WTC11 (cell line): ENCODE measurements around the gene ADGRG3. TPM values are rescaled to one million over a fixed set of nuclear protein-coding genes. Genes with fewer than 3 reads are reported as not detected.

Experiments used
- ATAC-seq: fragments of 200-7000 bp; cut with Tn5 transposase; 2 replicates; pipeline ENCODE4 v1.10.0; 2021; ENCODE audit warnings: mild to moderate bottlenecking, moderate library complexity
- CTCF ChIA-PET: fragments of 300-600 bp; sonication (Branson Sonifier 250); formaldehyde crosslinking; loops from one replicate; lab custom pipeline; 2021; ENCODE audit warnings: antibody characterized with exemption; lab: Charles Lee
- POLR2A ChIA-PET: fragments of 350-600 bp; sonication (Branson Sonifier 250); formaldehyde crosslinking; loops from one replicate; lab custom pipeline; 2021; ENCODE audit warnings: antibody characterized with exemption; lab: Charles Lee
- DNase-seq: peaks from one replicate; pipeline ENCODE4 v3.0.0; 2021; ENCODE audit warnings: low spot score
- H3K27ac Mint-ChIP-seq: 2 replicates; pipeline ENCODE4 v1.8.0; 2021; ENCODE audit warnings: mixed read lengths
- H3K27me3 Mint-ChIP-seq: 2 replicates; pipeline ENCODE4 v1.8.0; 2021; ENCODE audit warnings: low read depth, mild to moderate bottlenecking, moderate library complexity, mixed read lengths
- H3K36me3 Mint-ChIP-seq: 2 replicates; pipeline ENCODE4 v1.8.0; 2021; ENCODE audit warnings: mixed read lengths
- H3K4me1 Mint-ChIP-seq: 2 replicates; pipeline ENCODE4 v1.8.0; 2022; ENCODE audit warnings: mixed read lengths
- H3K4me3 Mint-ChIP-seq: 2 replicates; pipeline ENCODE4 v1.8.0; 2021; ENCODE audit warnings: mild to moderate bottlenecking, moderate library complexity, mixed read lengths
- H3K9me3 Mint-ChIP-seq: 2 replicates; pipeline ENCODE4 v1.8.0; 2021; ENCODE audit warnings: mixed read lengths
- ATF1 ChIP-seq: sonication (generic); formaldehyde crosslinking; IDR thresholded peaks from 2 replicates; pipeline ENCODE4 v1.8.1; 2023; ENCODE audit warnings: mild to moderate bottlenecking, moderate library complexity, missing genetic modification reagents
- CBFB ChIP-seq: sonication (generic); formaldehyde crosslinking; IDR thresholded peaks from 2 replicates; pipeline ENCODE4 v1.8.1; 2022; ENCODE audit warnings: mild to moderate bottlenecking, low read depth, missing genetic modification reagents
- CREB1 ChIP-seq: sonication (generic); formaldehyde crosslinking; IDR thresholded peaks from 2 replicates; pipeline ENCODE4 v1.8.0; 2023; ENCODE audit warnings: mild to moderate bottlenecking, missing genetic modification reagents
- CREM ChIP-seq: sonication (generic); formaldehyde crosslinking; IDR thresholded peaks from 2 replicates; pipeline ENCODE4 v1.8.1; 2022; ENCODE audit warnings: mild to moderate bottlenecking, missing genetic modification reagents, moderate library complexity
- CTCF ChIP-seq: fragments of 200-600 bp; IDR thresholded peaks from 2 replicates; pipeline ENCODE4 v1.8.0; 2022; ENCODE audit warnings: antibody characterized with exemption
- EMX1 ChIP-seq: fragments of 250-450 bp; sonication (Bioruptor Pico); IDR thresholded peaks from 2 replicates; pipeline ENCODE4 v1.8.0; 2021; ENCODE audit warnings: mild to moderate bottlenecking
- ESRRA ChIP-seq: sonication (generic); formaldehyde crosslinking; IDR thresholded peaks from 2 replicates; pipeline ENCODE4 v1.8.1; 2022; ENCODE audit warnings: mild to moderate bottlenecking, missing genetic modification reagents, borderline replicate concordance
- FOXJ3 ChIP-seq: sonication (generic); formaldehyde crosslinking; IDR thresholded peaks from 2 replicates; pipeline ENCODE4 v1.9.0; 2021; ENCODE audit warnings: missing genetic modification reagents, mild to moderate bottlenecking, borderline replicate concordance
- GRHL2 ChIP-seq: fragments of 250-450 bp; sonication (Bioruptor Pico); IDR thresholded peaks from 2 replicates; pipeline ENCODE4 v1.8.0; 2022; ENCODE audit warnings: mild to moderate bottlenecking, moderate library complexity; ENCODE audit not compliant: insufficient replicate concordance, severe bottlenecking
- HMGXB4 ChIP-seq: sonication (generic); formaldehyde crosslinking; IDR thresholded peaks from 2 replicates; pipeline ENCODE4 v1.8.1; 2023; ENCODE audit warnings: mild to moderate bottlenecking, moderate library complexity, missing genetic modification reagents
- IRF2 ChIP-seq: sonication (generic); formaldehyde crosslinking; IDR thresholded peaks from 2 replicates; pipeline ENCODE4 v1.8.0; 2022; ENCODE audit warnings: low read depth, missing genetic modification reagents, borderline replicate concordance
- NFATC4 ChIP-seq: fragments of 250-450 bp; sonication (Bioruptor Pico); IDR thresholded peaks from 2 replicates; pipeline ENCODE4 v1.9.0; 2021; ENCODE audit warnings: mild to moderate bottlenecking
- NFYB ChIP-seq: sonication (generic); formaldehyde crosslinking; conservative IDR thresholded peaks from 2 replicates; pipeline ENCODE4 v1.8.0; 2022; ENCODE audit warnings: low read depth, missing genetic modification reagents
- NR1H2 ChIP-seq: sonication (generic); formaldehyde crosslinking; IDR thresholded peaks from 2 replicates; pipeline ENCODE4 v1.9.0; 2021; ENCODE audit warnings: mild to moderate bottlenecking, moderate library complexity, missing genetic modification reagents
- NR2C2 ChIP-seq: sonication (generic); formaldehyde crosslinking; IDR thresholded peaks from 2 replicates; pipeline ENCODE4 v1.8.0; 2022; ENCODE audit warnings: mild to moderate bottlenecking, missing genetic modification reagents
- SMAD4 ChIP-seq: sonication (generic); formaldehyde crosslinking; IDR thresholded peaks from 2 replicates; pipeline ENCODE4 v1.8.0; 2022; ENCODE audit warnings: mild to moderate bottlenecking, missing genetic modification reagents
- STAT6 ChIP-seq: sonication (generic); formaldehyde crosslinking; conservative IDR thresholded peaks from 2 replicates; pipeline ENCODE4 v1.8.1; 2023; ENCODE audit warnings: mild to moderate bottlenecking, low read depth, missing genetic modification reagents, moderate library complexity
- ZBTB21 ChIP-seq: sonication (generic); formaldehyde crosslinking; IDR thresholded peaks from 2 replicates; pipeline ENCODE4 v1.8.1; 2023; ENCODE audit warnings: mild to moderate bottlenecking, missing genetic modification reagents, borderline replicate concordance
- ZBTB43 ChIP-seq: sonication (generic); formaldehyde crosslinking; IDR thresholded peaks from 2 replicates; pipeline ENCODE4 v1.8.1; 2023; ENCODE audit warnings: mild to moderate bottlenecking, missing genetic modification reagents
- ZNF219 ChIP-seq: sonication (generic); formaldehyde crosslinking; IDR thresholded peaks from 2 replicates; pipeline ENCODE4 v1.8.0; 2023; ENCODE audit warnings: missing genetic modification reagents, mild to moderate bottlenecking, borderline replicate concordance
- ZNF317 ChIP-seq: sonication (generic); formaldehyde crosslinking; IDR thresholded peaks from 2 replicates; pipeline ENCODE4 v1.8.1; 2023; ENCODE audit warnings: low read depth, mild to moderate bottlenecking, moderate library complexity, missing genetic modification reagents, borderline replicate concordance
- ZNF396 ChIP-seq: fragments of 250-450 bp; sonication (Bioruptor Pico); IDR thresholded peaks from 2 replicates; pipeline ENCODE4 v1.8.0; 2021; ENCODE audit warnings: mild to moderate bottlenecking, moderate library complexity, borderline replicate concordance
- ZNF423 ChIP-seq: fragments of 250-450 bp; sonication (Bioruptor Pico); IDR thresholded peaks from 2 replicates; pipeline ENCODE4 v2.1.2; 2022; ENCODE audit warnings: mild to moderate bottlenecking, moderate library complexity
- total RNA-seq: library from RNA; stranded (reverse); gene quantifications from 3 replicates; pipeline ENCODE4 v1.2.3, GENCODE V29; 2021

ADGRG3 gene
- total RNA-seq, 1 experiment from 2014 or later = 0.44 TPM

GRCh38 chr16:57647136-57647875, 20.8 kb upstream of the ADGRG3 start:
- CTCF ChIA-PET = interaction anchor here (0.6 to 5.5 kb wide), 12 partner anchors 17 to 88 kb away, joined by 3 to 53 read pairs (median 8); partner anchors contain the start of genes ADGRG1 and KATNB1
- Mint-ChIP-seq H3K4me1 (no peaks in the 10 kb centered on the region), H3K4me3 (no peak overlapping the region), H3K36me3 (no peaks in the 10 kb centered on the region), H3K27ac (no peak overlapping the region), H3K27me3 (no peaks in the 10 kb centered on the region; the same call in 1 of the 2 replicates), H3K9me3 (no peaks in the 10 kb centered on the region)
- DNase-seq (no peak), ATAC-seq (no peak)
- POLR2A ChIA-PET = interaction anchor here (0.6 to 0.7 kb wide), 2 partner anchors 62 to 110 kb away, joined by 3 to 6 read pairs; no protein-coding TSS in a partner anchor
- TF ChIP-seq IRF2 (CRISPR knock-in tag) (no peak), NFATC4 (no peak), GRHL2 (no peak), CREM (CRISPR knock-in tag) (no peak), ZNF219 (CRISPR knock-in tag) (no peak), ZNF396 (CRISPR knock-in tag) (no peak), FOXJ3 (no peak), ZNF423 (no peak), ATF1 (CRISPR knock-in tag) (no peak), ZBTB21 (CRISPR knock-in tag) (no peak), NR2C2 (CRISPR knock-in tag) (no peak), EMX1 (CRISPR knock-in tag) (no peak)

- H3K4me3 Mint-ChIP-seq = no peak overlapping the region
- no peak overlapping the region; the same call in 1 of the 2 replicates for H3K27ac Mint-ChIP-seq
- H3K27me3 Mint-ChIP-seq = no peaks in the 10 kb centered on the region; the same call in 1 of the 2 replicates
- ChIA-PET CTCF (interaction anchor here (0.6 to 5.5 kb wide), 15 partner anchors 9 to 71 kb away, joined by 3 to 53 read pairs (median 10); partner anchors contain the start of gene ADGRG3), POLR2A (no interaction called here)
- no peak for DNase-seq
- no peak for ATAC-seq
- no peaks in the 10 kb centered on the region for H3K4me1 Mint-ChIP-seq
- H3K36me3 Mint-ChIP-seq = no peaks in the 10 kb centered on the region
- H3K9me3 Mint-ChIP-seq = no peaks in the 10 kb centered on the region
- TF ChIP-seq NFYB (CRISPR knock-in tag) (no peak), STAT6 (CRISPR knock-in tag) (no peak), GRHL2 (no peak), CBFB (no peak), ZNF317 (CRISPR knock-in tag) (no peak), ZBTB43 (CRISPR knock-in tag) (no peak), CREB1 (CRISPR knock-in tag) (no peak), NR1H2 (CRISPR knock-in tag) (no peak), ESRRA (CRISPR knock-in tag) (no peak), SMAD4 (CRISPR knock-in tag) (no peak), NR2C2 (CRISPR knock-in tag) (no peak), HMGXB4 (CRISPR knock-in tag) (no peak), CTCF (no peak)
Observed at GRCh38 chr16:57648125-57648524, 20.0 kb upstream of the ADGRG3 start.
